OCI-LY1 (cell line): Measurements from ENCODE around the gene RAP1GDS1.
"Not testable (repeated sequence)": the region's sequence is repeated elsewhere in the genome, so short reads cannot be mapped to it uniquely, and the experiment has no call there.

Source experiments
- H2AFZ ChIP-seq: fragments of 200-600 bp; sonication (generic), shearing (Covaris generic); 2 replicates; pipeline ENCODE4 v1.6.0; 2014; ENCODE audit warnings: antibody characterized with exemption, mild to moderate bottlenecking, low read length
- H3F3A ChIP-seq: fragments of 200-600 bp; sonication (generic), shearing (Covaris generic); 2 replicates; pipeline ENCODE4 v1.6.0; 2014; ENCODE audit warnings: mild to moderate bottlenecking, antibody characterized with exemption, low read length, moderate library complexity; ENCODE audit not compliant: insufficient read depth
- H3K27ac ChIP-seq: fragments of 200-600 bp; sonication (generic); 2 replicates; pipeline ENCODE4 v1.5.1; 2014; ENCODE audit warnings: low read length, mixed run types, mild to moderate bottlenecking, low read depth; ENCODE audit not compliant: poor library complexity, severe bottlenecking
- H3K27me3 ChIP-seq: fragments of 200-600 bp; sonication (generic); 2 replicates; pipeline ENCODE4 v1.6.0; 2014; ENCODE audit warnings: antibody characterized with exemption, mild to moderate bottlenecking, low read length, moderate library complexity; ENCODE audit not compliant: insufficient read depth
- H3K36me3 ChIP-seq: fragments of 200-600 bp; sonication (generic); 2 replicates; pipeline ENCODE4 v1.6.1; 2014; ENCODE audit warnings: mild to moderate bottlenecking, antibody characterized with exemption, low read length, moderate library complexity, mixed read lengths; ENCODE audit not compliant: insufficient read depth
- H3K4me1 ChIP-seq: fragments of 200-600 bp; sonication (generic); 2 replicates; pipeline ENCODE4 v1.5.1; 2014; ENCODE audit warnings: mild to moderate bottlenecking, low read length, moderate library complexity; ENCODE audit not compliant: insufficient read depth, severe bottlenecking
- H3K4me2 ChIP-seq: fragments of 200-600 bp; sonication (generic), shearing (Covaris generic); 2 replicates; pipeline ENCODE4 v1.6.1; 2014; ENCODE audit warnings: low read length
- H3K4me3 ChIP-seq: fragments of 200-600 bp; sonication (generic); 2 replicates; pipeline ENCODE4 v1.5.1; 2014; ENCODE audit warnings: low read length, low read depth, mild to moderate bottlenecking, mixed read lengths; ENCODE audit not compliant: poor library complexity, severe bottlenecking
- H3K79me2 ChIP-seq: fragments of 200-600 bp; shearing (Covaris generic); 2 replicates; pipeline ENCODE4 v1.6.1; 2016; ENCODE audit warnings: mixed run types, low read length, mixed read lengths; ENCODE audit not compliant: insufficient read depth
- H3K9ac ChIP-seq: fragments of 200-600 bp; sonication (generic), shearing (Covaris generic); 2 replicates; pipeline ENCODE4 v1.6.1; 2014; ENCODE audit warnings: mild to moderate bottlenecking, low read length, mixed read lengths
- H3K9me2 ChIP-seq: fragments of 200-600 bp; sonication (generic), shearing (Covaris generic); 2 replicates; pipeline ENCODE4 v1.6.1; 2014; ENCODE audit warnings: low read depth, mild to moderate bottlenecking, low read length, mixed read lengths
- H3K9me3 ChIP-seq: fragments of 200-600 bp; shearing (Covaris generic); 2 replicates; pipeline ENCODE4 v1.6.1; 2014; ENCODE audit warnings: low read length, mixed read lengths
- H4K20me1 ChIP-seq: fragments of 200-600 bp; sonication (generic), shearing (Covaris generic); 2 replicates; pipeline ENCODE4 v1.6.0; 2016; ENCODE audit warnings: mild to moderate bottlenecking, low read length; ENCODE audit not compliant: insufficient read depth
- EZH2 ChIP-seq: fragments of 200-600 bp; sonication (generic), shearing (Covaris generic); IDR thresholded peaks from 2 replicates; pipeline ENCODE4 v1.8.0; 2017; ENCODE audit warnings: borderline replicate concordance, mixed run types, mild to moderate bottlenecking, antibody characterized with exemption, low read length, moderate library complexity, mixed read lengths
- TF ChIP-seq, protein P1 (sequence below): fragments of 200-600 bp; sonication (generic), shearing (Covaris generic); IDR thresholded peaks from 2 replicates; pipeline ENCODE4 v1.5.1; 2017; ENCODE audit warnings: mild to moderate bottlenecking, antibody characterized with exemption, low read length, moderate library complexity, mixed read lengths

The RAP1GDS1 gene

DNA sequence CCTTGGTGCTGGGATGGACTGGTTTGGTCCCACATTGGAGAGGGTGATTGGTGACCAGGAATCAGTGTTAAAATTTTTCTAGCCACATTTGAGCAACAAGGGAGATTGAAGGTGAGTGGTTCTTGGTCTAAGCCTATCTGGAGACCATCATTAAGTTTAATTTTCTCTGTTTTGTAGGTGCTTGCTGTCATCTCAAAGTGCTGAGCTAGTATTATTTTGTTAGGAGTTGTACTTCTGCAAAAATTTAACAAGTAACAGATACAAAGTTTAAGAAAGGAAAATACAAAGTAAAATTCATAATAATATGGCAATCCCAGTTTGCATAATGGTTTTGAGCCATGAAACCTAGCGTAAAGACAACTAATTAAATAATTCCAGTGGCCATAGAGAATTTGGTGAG lies 66.5 kb downstream of the RAP1GDS1 start:
- Histone ChIP-seq H3K9me2 (no peaks in the 10 kb centered on the region), H3K79me2 (no peaks in the 10 kb centered on the region), H4K20me1 (no peaks in the 10 kb centered on the region), H3K36me3 (0 out of 2 replicates have a peak, but pooled peaks cover 5% of the 10 kb centered on the region), H3K4me2 (no peak overlapping the region), H3K27me3 (no peaks in the 10 kb centered on the region), H3K9me3 (peaks cover 6% of the 10 kb centered on the region), H3K4me3 (no peak overlapping the region), H2AFZ (no peak overlapping the region), H3K27ac (no peak overlapping the region), H3K9ac (no peak overlapping the region), H3K4me1 (no peaks in the 10 kb centered on the region), H3F3A (no peaks in the 10 kb centered on the region)
- TF ChIP-seq, protein P1, sequence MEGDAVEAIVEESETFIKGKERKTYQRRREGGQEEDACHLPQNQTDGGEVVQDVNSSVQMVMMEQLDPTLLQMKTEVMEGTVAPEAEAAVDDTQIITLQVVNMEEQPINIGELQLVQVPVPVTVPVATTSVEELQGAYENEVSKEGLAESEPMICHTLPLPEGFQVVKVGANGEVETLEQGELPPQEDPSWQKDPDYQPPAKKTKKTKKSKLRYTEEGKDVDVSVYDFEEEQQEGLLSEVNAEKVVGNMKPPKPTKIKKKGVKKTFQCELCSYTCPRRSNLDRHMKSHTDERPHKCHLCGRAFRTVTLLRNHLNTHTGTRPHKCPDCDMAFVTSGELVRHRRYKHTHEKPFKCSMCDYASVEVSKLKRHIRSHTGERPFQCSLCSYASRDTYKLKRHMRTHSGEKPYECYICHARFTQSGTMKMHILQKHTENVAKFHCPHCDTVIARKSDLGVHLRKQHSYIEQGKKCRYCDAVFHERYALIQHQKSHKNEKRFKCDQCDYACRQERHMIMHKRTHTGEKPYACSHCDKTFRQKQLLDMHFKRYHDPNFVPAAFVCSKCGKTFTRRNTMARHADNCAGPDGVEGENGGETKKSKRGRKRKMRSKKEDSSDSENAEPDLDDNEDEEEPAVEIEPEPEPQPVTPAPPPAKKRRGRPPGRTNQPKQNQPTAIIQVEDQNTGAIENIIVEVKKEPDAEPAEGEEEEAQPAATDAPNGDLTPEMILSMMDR = no peak
- TF ChIP-seq EZH2 = no peak

DNA sequence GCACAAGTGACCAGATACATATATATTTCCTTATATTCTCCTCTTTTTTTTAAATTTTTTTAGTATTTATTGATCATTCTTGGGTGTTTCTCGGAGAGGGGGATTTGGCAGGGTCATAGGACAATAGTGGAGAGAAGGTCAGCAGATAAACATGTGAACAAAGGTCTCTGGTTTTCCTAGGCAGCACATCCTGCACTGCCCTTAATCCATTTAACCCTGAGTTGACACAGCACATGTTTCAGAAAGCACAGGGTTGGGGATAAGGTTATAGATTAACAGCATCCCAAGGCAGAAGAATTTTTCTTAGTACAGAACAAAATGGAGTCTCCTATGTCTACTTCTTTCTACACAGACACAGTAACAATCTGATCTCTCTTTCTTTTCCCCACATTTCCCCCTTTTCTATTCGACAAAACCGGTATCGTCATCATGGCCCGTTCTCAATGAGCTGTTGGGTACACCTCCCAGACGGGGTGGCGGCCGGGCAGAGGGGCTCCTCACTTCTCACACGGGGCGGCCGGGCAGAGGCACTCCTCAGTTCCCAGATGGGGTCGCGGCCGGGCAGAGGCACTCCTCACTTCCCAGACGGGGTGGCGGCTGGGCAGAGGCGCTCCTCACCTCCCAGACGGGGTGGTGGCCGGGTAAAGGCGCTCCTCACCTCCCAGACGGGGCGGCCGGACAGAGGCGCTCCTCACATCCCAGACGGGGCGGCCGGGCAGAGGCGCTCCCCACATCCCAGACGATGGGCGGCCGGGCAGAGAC lies 68.9 kb downstream of the RAP1GDS1 start:
- not testable (repeated sequence) for H3K27ac ChIP-seq, H3K79me2 ChIP-seq, H3K4me3 ChIP-seq, H3K4me2 ChIP-seq, H3K4me1 ChIP-seq, H3F3A ChIP-seq, H4K20me1 ChIP-seq, H3K9me2 ChIP-seq, H3K9ac ChIP-seq, H2AFZ ChIP-seq, H3K27me3 ChIP-seq, H3K36me3 ChIP-seq
- peaks cover 12% of the 10 kb centered on the region for H3K9me3 ChIP-seq

DNA sequence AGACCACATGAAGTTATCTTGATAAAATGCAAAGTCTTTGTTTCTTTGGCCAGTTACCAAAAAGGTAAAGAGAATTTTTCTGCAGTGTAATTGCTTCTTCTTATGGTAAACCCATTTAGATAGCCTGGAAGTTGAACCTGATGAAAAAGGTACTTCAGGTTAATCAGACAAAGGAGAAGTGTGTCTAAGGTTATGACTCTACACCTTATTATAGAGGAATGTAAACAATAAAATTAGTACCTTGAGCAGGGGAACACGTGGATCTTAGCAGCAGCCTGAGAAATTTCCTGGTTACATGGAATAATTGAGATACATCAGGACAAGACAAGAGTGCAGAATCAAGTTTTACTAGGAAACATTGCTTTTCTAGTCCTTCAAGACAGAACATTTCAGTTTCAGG lies 70.8 kb downstream of the RAP1GDS1 start:
- Histone ChIP-seq H2AFZ (no peak overlapping the region), H3K9ac (no peak overlapping the region), H3F3A (no peaks in the 10 kb centered on the region), H3K36me3 (0 out of 2 replicates have a peak, but pooled peaks cover 5% of the 10 kb centered on the region), H4K20me1 (no peaks in the 10 kb centered on the region), H3K9me2 (no peaks in the 10 kb centered on the region), H3K4me1 (no peaks in the 10 kb centered on the region), H3K27ac (no peak overlapping the region), H3K27me3 (no peaks in the 10 kb centered on the region), H3K4me2 (no peak overlapping the region), H3K79me2 (no peaks in the 10 kb centered on the region), H3K9me3 (peaks cover 12% of the 10 kb centered on the region), H3K4me3 (no peak overlapping the region)
- TF ChIP-seq EZH2 = no peak
- TF ChIP-seq, protein P1 = no peak

DNA sequence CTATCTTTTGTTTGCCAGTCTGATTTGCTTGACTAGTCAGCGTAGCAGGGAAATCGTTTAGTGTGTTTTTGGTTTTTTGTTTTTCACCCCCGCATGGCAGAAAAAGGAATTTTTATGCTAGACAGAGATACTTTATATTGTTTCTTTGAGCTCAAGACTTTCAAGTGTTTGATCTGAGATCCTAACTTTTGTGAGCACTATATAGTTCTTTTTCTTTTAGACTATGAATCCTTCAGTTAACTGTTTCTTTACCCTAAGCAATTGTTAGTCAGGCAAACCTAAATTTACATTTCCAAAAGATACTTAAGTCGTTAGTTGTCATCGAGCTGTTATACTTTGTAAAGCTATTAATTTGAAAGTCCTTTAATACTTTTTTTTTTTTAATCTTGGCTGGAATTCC lies 73.3 kb downstream of the RAP1GDS1 start:
- Histone ChIP-seq H3K9me3 (peaks cover 15% of the 10 kb centered on the region), H3K27me3 (no peaks in the 10 kb centered on the region), H2AFZ (no peak overlapping the region), H3K4me2 (no peak overlapping the region), H3F3A (no peaks in the 10 kb centered on the region), H3K9ac (no peak overlapping the region), H3K4me1 (no peaks in the 10 kb centered on the region), H3K27ac (no peak overlapping the region), H3K4me3 (no peak overlapping the region), H3K79me2 (no peaks in the 10 kb centered on the region), H4K20me1 (no peaks in the 10 kb centered on the region), H3K36me3 (no peaks in the 10 kb centered on the region), H3K9me2 (no peaks in the 10 kb centered on the region)
- TF ChIP-seq, protein P1 = no peak
- no peak for TF ChIP-seq EZH2
